ENCODE data around the gene SEPTIN1.
"Not testable (repeated sequence)": the region's sequence is repeated elsewhere in the genome, so short reads cannot be mapped to it uniquely, and the experiment has no call there.

SEPTIN1 gene

GRCh38 chr16:30399435-30400186 lies 17.2 kb upstream of the SEPTIN1 start:
- DNase-seq = no peak

GRCh38 chr16:30398661-30399434 lies 16.5 kb upstream of the SEPTIN1 start:
- no peak for DNase-seq

- no peak for DNase-seq
Observed at GRCh38 chr16:30397776-30398660, 15.7 kb upstream of the SEPTIN1 start.

- no peak for DNase-seq
Observed at GRCh38 chr16:30397056-30397455, 14.7 kb upstream of the SEPTIN1 start.

DNA sequence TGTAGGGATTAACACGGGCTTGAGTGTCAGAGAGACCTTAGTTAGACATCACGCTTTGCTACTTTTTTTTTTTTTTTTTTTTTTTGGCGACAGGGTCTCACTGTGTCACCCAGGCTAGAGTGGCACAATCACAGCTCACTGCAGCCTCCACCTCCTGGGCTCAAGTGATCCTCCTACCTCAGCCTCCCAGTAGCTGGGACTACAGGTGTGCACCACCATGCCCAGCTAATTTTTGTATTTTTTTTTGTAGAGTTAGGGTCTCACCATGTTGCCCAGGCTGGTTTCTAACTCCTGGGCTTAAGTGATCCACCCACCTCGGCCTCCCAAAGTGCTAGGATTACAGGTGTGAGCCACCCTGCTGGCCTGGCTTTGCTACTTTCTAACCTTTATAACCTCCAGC lies 14.3 kb upstream of the SEPTIN1 start:
- not testable (repeated sequence) for DNase-seq

GRCh38 chr16:30395992-30396585 lies 13.7 kb upstream of the SEPTIN1 start:
- DNase-seq = no peak

DNA sequence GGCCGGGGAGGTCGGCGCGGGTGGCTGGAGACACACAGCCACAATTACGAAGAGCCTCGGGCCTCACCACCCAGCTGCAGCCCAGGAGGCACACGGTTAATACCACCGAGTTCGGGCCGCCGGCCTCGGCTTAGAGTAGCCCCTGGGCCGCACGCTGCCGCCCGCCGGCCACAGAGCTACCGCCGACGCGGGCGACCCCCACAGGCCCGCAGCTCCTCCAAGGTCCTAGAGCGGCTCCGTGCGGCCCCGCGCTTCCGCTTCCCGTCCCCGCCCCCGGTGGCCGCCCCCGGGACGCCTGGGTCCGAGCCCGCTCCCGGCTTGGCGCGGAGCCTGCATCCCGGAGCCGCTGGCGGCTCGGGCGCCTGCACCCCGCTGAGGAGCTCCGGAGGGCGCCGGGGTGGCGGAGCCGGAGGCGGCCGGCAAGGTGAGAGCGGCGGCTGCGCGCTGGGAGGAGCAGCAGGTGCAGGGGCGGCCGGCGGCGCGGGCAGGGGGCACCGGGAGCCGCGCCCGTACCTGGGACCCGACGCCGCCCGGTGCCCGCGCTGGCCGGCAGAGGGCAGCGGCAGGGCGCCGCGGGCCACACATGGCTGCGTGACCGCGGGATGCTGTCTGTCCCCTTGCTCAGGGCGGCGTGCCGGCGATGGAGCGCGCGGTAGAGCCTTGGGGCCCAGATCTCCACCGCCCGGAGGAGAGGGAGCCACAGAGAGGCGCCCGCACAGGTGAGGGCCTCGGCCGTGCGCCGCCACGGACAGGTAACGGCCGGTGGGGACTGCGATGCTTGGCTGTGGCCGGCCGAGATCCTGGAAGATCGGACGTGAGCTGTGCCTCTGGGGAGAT lies 13.0 kb upstream of the SEPTIN1 start, which contains the start of gene ZNF48:
Gene ZNF48, plus strand, starts transcription at position 266 of the 837 bp plus-strand sequence. Its CDS starts 375 bp downstream, at position 641.
- DNase-seq = peak; percentile 66 to 87 (median 77)

DNA sequence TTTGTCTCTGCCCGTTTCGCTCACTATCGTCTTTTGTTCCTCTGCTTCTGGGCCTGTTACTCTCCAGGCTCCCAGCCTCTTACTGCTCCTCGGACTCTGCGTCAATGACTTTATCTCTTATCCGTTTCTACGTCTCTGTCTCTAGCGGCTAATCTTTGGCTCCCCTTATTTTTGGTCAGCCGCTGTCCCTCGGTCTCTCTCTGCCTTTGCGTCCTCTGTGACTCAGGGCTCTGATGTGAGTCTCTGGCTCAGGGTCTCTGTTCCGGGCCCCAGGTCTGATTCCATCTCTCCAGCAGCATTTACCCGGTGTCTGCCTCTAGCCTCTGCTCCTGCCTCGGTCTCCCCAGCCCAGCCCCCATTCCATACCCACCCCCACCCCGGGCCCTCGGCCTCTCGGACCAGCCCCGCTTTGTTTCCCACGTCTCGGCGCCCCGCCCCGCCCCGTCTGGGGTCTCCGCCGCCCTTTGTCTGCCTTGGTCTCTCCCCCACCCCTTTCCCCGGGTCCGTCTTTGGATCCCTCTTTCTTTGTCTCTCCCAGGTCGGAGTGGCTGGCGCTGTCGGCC lies 12.3 kb upstream of the SEPTIN1 start:
- no peak for DNase-seq

- DNase-seq = no peak
Observed at GRCh38 chr16:30383521-30383920, 1.2 kb upstream of the SEPTIN1 start.

DNA sequence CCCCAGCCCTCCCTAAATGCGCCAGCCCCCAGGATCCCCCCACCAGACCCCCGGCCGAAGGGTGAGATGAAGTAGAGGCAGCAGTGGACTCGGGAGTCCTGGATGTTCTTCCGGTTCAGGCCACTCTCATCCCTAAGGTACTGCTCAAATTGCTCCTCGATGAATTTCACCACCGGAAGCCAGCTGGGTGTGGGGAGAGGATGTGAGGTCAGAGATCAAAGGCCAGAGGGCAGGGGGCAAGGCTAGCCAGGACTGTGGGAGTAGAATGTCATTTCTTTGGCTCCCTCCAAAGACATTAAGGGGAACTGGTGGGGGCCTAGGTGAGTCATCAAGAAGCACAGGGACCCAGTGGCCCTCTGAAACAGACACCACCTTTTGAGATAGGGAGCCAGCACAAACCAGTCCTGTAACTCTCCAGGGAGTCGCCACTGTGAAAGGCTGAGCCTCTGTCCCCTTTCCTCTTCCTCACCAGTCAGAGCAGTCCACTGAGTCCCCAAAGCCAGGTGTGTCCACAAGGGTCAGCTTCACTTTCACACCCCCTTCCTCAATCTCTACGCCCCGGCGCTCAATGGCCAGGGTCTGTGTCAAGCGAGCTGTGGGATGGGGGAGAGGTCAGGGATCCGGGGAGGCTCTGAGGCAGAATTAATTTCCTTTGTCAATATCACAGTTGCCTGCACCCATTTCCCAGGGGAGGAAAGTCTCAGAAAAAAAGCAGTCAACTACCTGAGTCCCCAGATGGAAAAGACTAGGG lies 895 bp downstream of the SEPTIN1 start:
- DNase-seq = no peak

- DNase-seq = no peak
Observed at GRCh38 chr16:30380803-30381208, 1.6 kb downstream of the SEPTIN1 start.

DNA sequence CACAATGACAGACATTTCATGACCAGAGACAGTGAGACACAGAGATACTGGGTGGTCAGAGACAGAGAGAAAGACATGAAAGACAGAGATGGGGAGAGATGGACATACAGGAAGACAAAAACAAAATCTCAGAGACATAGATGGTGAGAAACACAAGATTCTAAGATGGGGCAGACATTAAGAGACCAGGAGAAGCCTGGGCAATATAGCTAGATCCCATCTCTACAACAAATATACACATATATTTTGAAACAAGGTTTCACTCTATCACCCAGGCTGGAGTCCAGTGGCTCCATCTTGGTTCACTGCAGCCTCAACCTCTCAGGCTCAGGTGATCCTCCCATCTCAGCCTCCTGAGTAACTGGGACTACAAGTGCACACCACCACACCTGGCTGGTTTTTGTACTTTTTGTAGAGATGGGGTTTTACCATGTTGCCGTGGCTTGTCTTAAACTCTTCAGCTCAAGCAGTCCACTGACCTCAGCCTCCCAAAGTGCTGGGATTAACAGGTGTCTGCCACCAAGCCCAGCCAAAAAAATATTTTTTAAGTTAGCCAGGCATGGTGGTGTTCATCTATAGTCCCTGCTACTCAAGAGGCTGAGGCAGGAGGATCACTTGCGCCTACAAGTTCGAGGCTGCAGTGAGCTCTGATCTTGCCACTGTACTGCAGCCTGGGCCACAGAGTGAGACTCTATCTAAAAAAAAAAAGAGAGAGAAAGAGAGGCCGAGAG lies 2.1 kb downstream of the SEPTIN1 start:
- no peak for DNase-seq

- no peak for DNase-seq
Observed at GRCh38 chr16:30379158-30379783, 3.1 kb downstream of the SEPTIN1 start.

DNA sequence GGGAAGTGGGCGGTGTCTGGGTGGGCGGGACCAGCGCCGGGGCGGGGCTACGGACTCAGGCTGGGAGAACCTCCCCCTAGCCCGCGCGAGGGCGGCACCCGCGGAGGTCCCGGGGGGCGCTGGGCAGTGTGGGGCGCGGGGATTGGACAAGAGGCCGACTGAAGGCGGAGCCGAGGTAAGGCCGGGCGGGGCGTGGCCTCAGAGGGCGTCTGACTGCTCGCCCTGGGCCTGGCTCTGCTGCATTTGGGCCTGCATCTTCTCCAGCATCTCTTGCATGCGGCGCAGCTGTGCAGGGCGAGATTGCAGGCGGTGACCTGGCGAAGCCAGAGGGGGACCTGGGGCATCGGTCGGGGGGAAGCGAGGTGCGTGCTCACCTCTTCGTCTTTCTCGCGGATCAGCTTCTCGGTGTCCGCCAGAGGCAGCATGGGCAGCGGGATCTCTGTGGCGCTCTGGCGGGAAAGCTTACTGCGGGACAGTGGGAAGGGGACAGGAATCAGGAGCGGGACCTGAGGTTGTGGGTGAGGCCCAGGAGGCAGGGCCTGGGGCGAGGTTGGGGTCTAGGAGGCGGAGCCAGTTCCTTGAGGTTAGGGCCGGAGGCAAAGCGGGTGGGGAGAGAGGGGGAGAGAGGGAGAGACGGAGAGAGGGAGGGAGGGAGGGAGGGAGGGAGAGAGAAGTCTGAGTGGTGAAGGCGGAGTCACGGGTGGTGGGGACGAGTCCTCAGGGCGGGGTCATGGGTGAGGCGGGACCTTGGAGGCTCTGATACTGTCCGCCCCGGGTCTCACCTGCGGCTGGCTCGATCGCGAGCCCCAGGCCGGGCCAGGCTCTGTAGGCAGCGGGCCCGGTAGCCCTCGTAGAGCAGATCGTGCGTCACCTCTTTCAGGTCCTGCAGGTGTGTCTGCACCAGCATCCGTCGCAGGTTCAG lies 3.9 kb downstream of the SEPTIN1 start:
- DNase-seq = peak; percentile 98 to 100 (median 99)

DNA sequence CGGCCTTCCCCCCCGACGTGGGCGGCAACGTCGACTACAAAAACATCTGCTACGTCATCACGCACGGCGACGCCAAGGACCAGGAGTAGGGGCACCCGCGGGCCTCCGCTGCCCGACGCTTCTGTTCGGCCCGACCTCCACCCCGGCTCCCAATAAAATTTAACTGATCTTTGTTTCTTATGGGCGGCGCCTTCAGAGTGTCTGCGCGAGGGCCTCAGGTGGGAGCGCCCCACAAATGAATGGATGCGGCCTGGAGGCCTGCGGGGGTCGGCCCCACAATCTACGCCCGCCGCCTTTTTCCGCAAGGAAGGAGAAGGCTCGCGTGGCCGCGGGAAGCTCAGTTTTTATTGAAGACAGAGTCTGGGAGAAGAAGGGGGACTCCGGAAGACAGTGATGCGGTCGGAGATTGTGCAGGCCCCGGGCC lies 4.5 kb downstream of the SEPTIN1 start:
- DNase-seq = peak; percentile 65 to 83 (median 73)

DNA sequence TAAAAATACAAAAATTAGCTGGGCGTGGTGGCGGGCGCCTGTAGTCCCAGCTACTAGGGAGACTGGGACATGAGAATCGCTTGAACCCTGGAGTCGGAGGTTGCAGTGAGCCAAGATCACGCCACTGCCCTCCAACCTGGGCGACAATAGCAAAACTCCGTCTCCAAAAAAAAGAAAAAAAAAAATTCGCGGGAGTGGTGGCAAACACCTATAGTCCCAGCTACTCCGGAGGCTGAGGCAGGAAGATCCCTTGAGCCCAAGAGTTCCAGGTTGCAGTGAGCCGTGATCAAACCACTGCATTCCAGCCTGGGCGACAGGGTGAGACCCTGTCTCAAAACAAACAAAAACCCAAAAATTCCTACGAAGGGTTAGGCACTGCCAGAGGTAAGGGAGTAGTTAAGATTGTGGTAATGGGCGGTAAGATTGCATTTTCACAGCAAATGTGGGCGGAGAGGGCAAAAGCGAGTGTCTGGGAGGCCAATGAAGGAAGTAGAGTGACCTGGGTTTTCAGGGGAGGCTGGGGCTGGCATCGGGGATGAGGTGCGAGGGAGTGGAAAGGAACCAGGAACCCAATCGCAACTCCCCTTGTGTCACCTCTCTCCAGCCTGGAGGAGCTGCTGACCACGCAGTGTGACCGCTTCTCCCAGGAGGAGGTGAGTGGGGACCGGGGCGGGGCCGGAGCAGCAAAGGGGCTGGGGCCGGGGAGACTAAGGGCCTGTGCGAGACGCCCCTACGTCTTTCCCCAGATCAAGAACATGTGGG lies 5.1 kb downstream of the SEPTIN1 start:
- DNase-seq = peak in 1 of 3 donors; percentile 54

- DNase-seq = no peak
Observed at GRCh38 chr16:30376461-30376902, 5.9 kb downstream of the SEPTIN1 start.
